H9 (cell line): Measurements from ENCODE around the gene LRMDA. TPM values are rescaled to one million over a fixed set of nuclear protein-coding genes. Genes with fewer than 3 reads are reported as not detected.

Experiments used
- DNase-seq: peaks from one replicate; pipeline ENCODE4 v3.0.0-alpha.2; 2017
- H2AFZ ChIP-seq: one replicate; pipeline ENCODE4 v1.6.1; 2013; ENCODE audit warnings: mild to moderate bottlenecking, low read length, control low read depth, moderate library complexity
- H2AK5ac ChIP-seq: 2 replicates; pipeline ENCODE4 v1.6.1; 2013; ENCODE audit warnings: low read length, control low read depth, mixed read lengths; ENCODE audit not compliant: insufficient read length
- H2BK120ac ChIP-seq: one replicate; pipeline ENCODE4 v1.6.1; 2013; ENCODE audit warnings: low read depth, mild to moderate bottlenecking, low read length, control low read depth, inconsistent platforms; ENCODE audit not compliant: poor library complexity, severe bottlenecking
- H2BK12ac ChIP-seq: 2 replicates; pipeline ENCODE4 v1.6.1; 2013; ENCODE audit warnings: low read length, control low read depth, mixed read lengths, low read depth; ENCODE audit not compliant: insufficient read length
- H2BK15ac ChIP-seq: 2 replicates; pipeline ENCODE4 v1.6.1; 2013; ENCODE audit warnings: low read depth, low read length, control low read depth
- H2BK20ac ChIP-seq: one replicate; pipeline ENCODE4 v1.6.1; 2013; ENCODE audit warnings: low read depth, mild to moderate bottlenecking, low read length, control low read depth, inconsistent platforms; ENCODE audit not compliant: poor library complexity, severe bottlenecking
- H2BK5ac ChIP-seq: 2 replicates; pipeline ENCODE4 v1.6.1; 2013; ENCODE audit warnings: low read length, control low read depth, mixed read lengths; ENCODE audit not compliant: insufficient read length
- H3K14ac ChIP-seq: 2 replicates; pipeline ENCODE4 v1.6.1; 2013; ENCODE audit warnings: low read length, control low read depth; ENCODE audit not compliant: insufficient read depth
- H3K18ac ChIP-seq: 2 replicates; pipeline ENCODE4 v1.6.1; 2013; ENCODE audit warnings: low read depth, mild to moderate bottlenecking, mixed read lengths, low read length, control low read depth; ENCODE audit not compliant: insufficient read length
- H3K23ac ChIP-seq: 2 replicates; pipeline ENCODE4 v1.6.1; 2013; ENCODE audit warnings: low read length, control low read depth, mixed read lengths, low read depth; ENCODE audit not compliant: insufficient read length
- H3K23me2 ChIP-seq: 2 replicates; pipeline ENCODE4 v1.6.1; 2013; ENCODE audit warnings: low read depth, mild to moderate bottlenecking, mixed read lengths, low read length, control low read depth; ENCODE audit not compliant: insufficient read length, poor library complexity, severe bottlenecking
- H3K27ac ChIP-seq: 2 replicates; pipeline ENCODE4 v1.5.1; 2013; ENCODE audit warnings: low read length, control low read depth, mixed read lengths, low read depth; ENCODE audit not compliant: insufficient read length
- H3K27me3 ChIP-seq: 2 replicates; pipeline ENCODE4 v1.6.1; 2013; ENCODE audit warnings: low read length, control low read depth, inconsistent platforms; ENCODE audit not compliant: insufficient read depth
- H3K4ac ChIP-seq: 2 replicates; pipeline ENCODE4 v1.6.1; 2013; ENCODE audit warnings: low read depth, mild to moderate bottlenecking, control low read depth, inconsistent platforms, low read length, moderate library complexity
- H3K4me1 ChIP-seq: 2 replicates; pipeline ENCODE4 v1.6.1; 2013; ENCODE audit warnings: low read length, control low read depth, inconsistent platforms; ENCODE audit not compliant: insufficient read depth
- H3K4me2 ChIP-seq: 2 replicates; pipeline ENCODE4 v1.6.1; 2013; ENCODE audit warnings: low read length, control low read depth, mixed read lengths; ENCODE audit not compliant: insufficient read length, insufficient read depth
- H3K56ac ChIP-seq: 2 replicates; pipeline ENCODE4 v1.6.1; 2013; ENCODE audit warnings: low read depth, mild to moderate bottlenecking, mixed read lengths, low read length, control low read depth; ENCODE audit not compliant: insufficient read length
- H3K79me1 ChIP-seq: 2 replicates; pipeline ENCODE4 v1.6.1; 2013; ENCODE audit warnings: low read depth, mild to moderate bottlenecking, moderate library complexity, low read length, control low read depth, inconsistent platforms; ENCODE audit not compliant: insufficient read depth, poor library complexity, severe bottlenecking
- H3K79me2 ChIP-seq: 2 replicates; pipeline ENCODE4 v1.6.1; 2013; ENCODE audit warnings: low read length, control low read depth, inconsistent platforms; ENCODE audit not compliant: insufficient read depth
- H3K9ac ChIP-seq: 2 replicates; pipeline ENCODE4 v1.6.1; 2013; ENCODE audit warnings: low read length, control low read depth, mixed read lengths; ENCODE audit not compliant: insufficient read length; ENCODE audit errors: extremely low read depth
- H3K9me3 ChIP-seq: one replicate; pipeline ENCODE4 v1.6.1; 2013; ENCODE audit warnings: low read depth, low read length, inconsistent platforms; ENCODE audit not compliant: control insufficient read depth
- H3T11ph ChIP-seq: one replicate; pipeline ENCODE4 v1.6.1; 2013; ENCODE audit warnings: mild to moderate bottlenecking, low read length, control low read depth, inconsistent platforms
- H4K20me1 ChIP-seq: one replicate; pipeline ENCODE4 v1.6.1; 2013; ENCODE audit not compliant: control insufficient read depth, insufficient read length, insufficient read depth
- H4K5ac ChIP-seq: 2 replicates; pipeline ENCODE4 v1.6.1; 2013; ENCODE audit warnings: low read depth, mild to moderate bottlenecking, mixed read lengths, low read length, control low read depth; ENCODE audit not compliant: insufficient read length
- H4K8ac ChIP-seq: replicated peaks from 2 replicates; pipeline ENCODE4 v1.6.1; 2013; ENCODE audit warnings: low read length, control low read depth, mixed read lengths, low read depth; ENCODE audit not compliant: insufficient read length
- H4K91ac ChIP-seq: 2 replicates; pipeline ENCODE4 v1.6.1; 2013; ENCODE audit warnings: low read depth, mild to moderate bottlenecking, moderate library complexity, mixed read lengths, low read length, control low read depth; ENCODE audit not compliant: insufficient read length
- H3K27ac Mint-ChIP-seq, 3 experiments: 2 replicates in 2 of 3; 3 replicates in 1 of 3; pipeline ENCODE4 v1.8.0; 2020 to 2021; ENCODE audit warnings: mixed read lengths in 3 of 3, mild to moderate bottlenecking in 1 of 3, moderate library complexity in 1 of 3
- H3K27me3 Mint-ChIP-seq: 2 replicates; pipeline ENCODE4 v1.8.0; 2021; ENCODE audit warnings: low read depth, mild to moderate bottlenecking, moderate library complexity, mixed read lengths
- H3K36me3 Mint-ChIP-seq, 3 experiments: 2 replicates in 2 of 3; 3 replicates in 1 of 3; pipeline ENCODE4 v1.8.0; 2020 to 2021; ENCODE audit warnings: low read depth in 3 of 3, mixed read lengths in 3 of 3; ENCODE audit not compliant: insufficient read depth in 1 of 3
- H3K4me1 Mint-ChIP-seq, 2 experiments: 2 replicates each; pipeline ENCODE4 v1.8.0; 2020; ENCODE audit warnings: mixed read lengths in 2 of 2
- H3K4me3 Mint-ChIP-seq, 2 experiments: 2 replicates in 1 of 2; 3 replicates in 1 of 2; pipeline ENCODE4 v1.8.0; 2020 to 2021; ENCODE audit warnings: mild to moderate bottlenecking in 2 of 2, mixed read lengths in 2 of 2, moderate library complexity in 1 of 2
- H3K9me3 Mint-ChIP-seq, 2 experiments: 2 replicates in 1 of 2; 3 replicates in 1 of 2; pipeline ENCODE4 v1.8.0; 2020; ENCODE audit warnings: mild to moderate bottlenecking in 2 of 2, mixed read lengths in 2 of 2, moderate library complexity in 1 of 2
- WGBS: extraction: QIAGEN DNeasy Blood & Tissue Kit; methylation state at CpG from one replicate; pipeline ENCODE4 v1.1.7; 2013; ENCODE audit warnings: missing lambda C conversion rate, low lambda C conversion rate, mixed read lengths; ENCODE audit not compliant: insufficient read length; ENCODE audit errors: extremely low coverage; 5-methylcytosine and 5-hydroxymethylcytosine counted together
- total RNA-seq: library from RNA; stranded (reverse); gene quantifications from 2 replicates; pipeline ENCODE4 v1.2.1, GENCODE V29; 2021
- TF ChIP-seq, protein P1 (sequence below): fragments of 200-600 bp; sonication (generic); conservative IDR thresholded peaks from 3 replicates; pipeline ENCODE4 v1.8.0; 2021; ENCODE audit warnings: antibody characterized with exemption, mild to moderate bottlenecking

Gene LRMDA
- total RNA-seq, 1 experiment from 2014 or later = 1.8 TPM

DNA sequence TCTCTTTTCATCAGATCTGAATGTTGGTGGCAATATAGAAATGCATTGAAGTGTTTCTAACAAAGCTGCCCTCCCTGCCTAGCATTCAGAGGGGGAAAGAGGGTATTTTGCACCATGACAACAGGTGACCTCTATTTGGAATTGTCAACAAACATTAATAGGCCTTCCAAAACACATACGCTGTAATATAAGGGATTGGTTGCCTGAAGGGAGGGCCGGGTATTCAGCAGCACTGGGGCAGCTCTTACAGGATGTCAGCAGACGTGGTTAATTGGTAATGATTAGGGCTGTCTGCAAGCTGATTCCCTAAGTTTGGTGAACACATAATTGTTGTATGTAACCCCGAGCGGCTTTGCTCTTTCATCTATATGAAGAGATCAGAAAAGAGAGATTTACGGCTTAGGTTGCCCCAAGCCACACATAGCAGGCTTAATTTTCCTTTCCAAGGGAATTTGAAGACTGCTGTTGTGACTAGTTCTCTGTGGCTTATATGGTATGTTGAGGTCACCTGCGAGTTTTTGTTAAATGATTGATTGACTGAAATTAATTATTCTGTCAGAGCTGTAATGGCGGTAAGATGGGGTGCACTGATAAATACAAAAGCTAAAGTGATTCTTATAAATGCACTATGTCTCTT, 759.3 kb downstream of the LRMDA start:
- no peak overlapping the region for H2BK12ac ChIP-seq
- no peak overlapping the region for H2BK20ac ChIP-seq
- no peak overlapping the region for H3K27ac Mint-ChIP-seq
- peaks cover 5% of the 10 kb centered on the region for H3K27me3 Mint-ChIP-seq
- H3K4me1 Mint-ChIP-seq = peaks cover 10 to 14% of the 10 kb centered on the region in 2 experiments
- no peak overlapping the region for H3K4me2 ChIP-seq
- peaks cover 3% of the 10 kb centered on the region; the same call in 1 of the 2 replicates for H3K4me1 ChIP-seq
- H4K8ac ChIP-seq = no peak overlapping the region
- H4K20me1 ChIP-seq = no peaks in the 10 kb centered on the region
- no peaks in the 10 kb centered on the region for H3K79me2 ChIP-seq
- no CpG with 5 or more reads among the region's 8 CpGs for WGBS
- H3K9me3 ChIP-seq = no peaks in the 10 kb centered on the region
- H2AFZ ChIP-seq = no peak overlapping the region
- H3K14ac ChIP-seq = no peak overlapping the region
- no peak overlapping the region for H2BK5ac ChIP-seq
- no peaks in the 10 kb centered on the region for H3K23me2 ChIP-seq
- H3K36me3 Mint-ChIP-seq = no peaks in the 10 kb centered on the region
- no peak overlapping the region for H2AK5ac ChIP-seq
- H3K9ac ChIP-seq = no peak overlapping the region
- H3T11ph ChIP-seq = no peak overlapping the region
- H3K27me3 ChIP-seq = no peaks in the 10 kb centered on the region
- no peak for DNase-seq
- no peak overlapping the region for H4K5ac ChIP-seq
- no peak overlapping the region for H4K91ac ChIP-seq
- no peak overlapping the region for H3K27ac ChIP-seq
- H3K79me1 ChIP-seq = no peaks in the 10 kb centered on the region
- no peak overlapping the region for H2BK15ac ChIP-seq
- H3K9me3 Mint-ChIP-seq = no peaks in the 10 kb centered on the region; a peak in 1 of 5 replicates
- TF ChIP-seq, protein P1, sequence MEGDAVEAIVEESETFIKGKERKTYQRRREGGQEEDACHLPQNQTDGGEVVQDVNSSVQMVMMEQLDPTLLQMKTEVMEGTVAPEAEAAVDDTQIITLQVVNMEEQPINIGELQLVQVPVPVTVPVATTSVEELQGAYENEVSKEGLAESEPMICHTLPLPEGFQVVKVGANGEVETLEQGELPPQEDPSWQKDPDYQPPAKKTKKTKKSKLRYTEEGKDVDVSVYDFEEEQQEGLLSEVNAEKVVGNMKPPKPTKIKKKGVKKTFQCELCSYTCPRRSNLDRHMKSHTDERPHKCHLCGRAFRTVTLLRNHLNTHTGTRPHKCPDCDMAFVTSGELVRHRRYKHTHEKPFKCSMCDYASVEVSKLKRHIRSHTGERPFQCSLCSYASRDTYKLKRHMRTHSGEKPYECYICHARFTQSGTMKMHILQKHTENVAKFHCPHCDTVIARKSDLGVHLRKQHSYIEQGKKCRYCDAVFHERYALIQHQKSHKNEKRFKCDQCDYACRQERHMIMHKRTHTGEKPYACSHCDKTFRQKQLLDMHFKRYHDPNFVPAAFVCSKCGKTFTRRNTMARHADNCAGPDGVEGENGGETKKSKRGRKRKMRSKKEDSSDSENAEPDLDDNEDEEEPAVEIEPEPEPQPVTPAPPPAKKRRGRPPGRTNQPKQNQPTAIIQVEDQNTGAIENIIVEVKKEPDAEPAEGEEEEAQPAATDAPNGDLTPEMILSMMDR = no peak
- no peak overlapping the region for H3K4me3 Mint-ChIP-seq
- H3K56ac ChIP-seq = no peak overlapping the region
- no peak overlapping the region for H3K4ac ChIP-seq
- no peak overlapping the region for H3K23ac ChIP-seq
- no peak overlapping the region for H2BK120ac ChIP-seq
- H3K18ac ChIP-seq = no peak overlapping the region
